GM12891 (cell line): Measurements from ENCODE around the gene SYNE1.

Source experiments
- PAX5 ChIP-seq: IDR thresholded peaks from 2 replicates; pipeline ENCODE4 v1.6.1; 2011; ENCODE audit warnings: low read length, moderate library complexity, mild to moderate bottlenecking; ENCODE audit not compliant: insufficient read depth, severe bottlenecking
- POLR2A ChIP-seq: IDR thresholded peaks from 2 replicates; pipeline ENCODE4 v1.6.1; 2011; ENCODE audit warnings: low read depth, low read length, control low read depth
- POLR2AphosphoS5 ChIP-seq: IDR thresholded peaks from 2 replicates; pipeline ENCODE4 v1.6.1; 2011; ENCODE audit warnings: low read depth, low read length, control low read depth
- SPI1 ChIP-seq: IDR thresholded peaks from 2 replicates; pipeline ENCODE4 v1.6.1; 2011; ENCODE audit warnings: low read depth, low read length, control low read depth
- TAF1 ChIP-seq: IDR thresholded peaks from 2 replicates; pipeline ENCODE4 v1.6.1; 2011; ENCODE audit warnings: low read depth, low read length, control low read depth

- no peak for TF ChIP-seq POLR2A
- no peak for TF ChIP-seq POLR2AphosphoS5
- no peak for TF ChIP-seq TAF1
- TF ChIP-seq PAX5 = no peak
- no peak for TF ChIP-seq SPI1
These were observed 264.2 kb downstream of the SYNE1 start for GRCh38 chr6:152372945-152373344.
